BE2C (cell line): ENCODE data around the gene SEMA5B.

Experiments
- DNase-seq: peaks from one replicate; pipeline ENCODE4 v3.0.0-alpha.2; 2020
- H3K27me3 ChIP-seq: fragments of 250-450 bp; sonication (Bioruptor Pico); 2 replicates; pipeline ENCODE4 v1.5.1; 2020; ENCODE audit warnings: mild to moderate bottlenecking
- H3K36me3 ChIP-seq: fragments of 250-450 bp; sonication (Bioruptor Pico); 2 replicates; pipeline ENCODE4 v1.5.1; 2020; ENCODE audit warnings: mild to moderate bottlenecking
- H3K4me1 ChIP-seq: fragments of 250-450 bp; sonication (Bioruptor Pico); 2 replicates; pipeline ENCODE4 v1.5.1; 2020
- H3K4me3 ChIP-seq: 2 replicates; pipeline ENCODE4 v1.5.1; 2011; ENCODE audit warnings: low read depth, low read length
- H3K9me3 ChIP-seq: fragments of 250-450 bp; sonication (Bioruptor Pico); 2 replicates; pipeline ENCODE4 v1.5.1; 2020
- CTCF ChIP-seq: IDR thresholded peaks from 2 replicates; pipeline ENCODE4 v1.5.1; 2012; ENCODE audit warnings: mild to moderate bottlenecking, low read depth, low read length

SEMA5B gene

GRCh38 chr3:122880624-122881023, 146.9 kb downstream of the SEMA5B start:
- H3K4me3 ChIP-seq: no peak overlapping the region
- H3K27me3 ChIP-seq: no peaks in the 10 kb centered on the region
- no peaks in the 10 kb centered on the region for H3K9me3 ChIP-seq
- DNase-seq: no peak
- TF ChIP-seq CTCF: no peak
- no peaks in the 10 kb centered on the region for H3K36me3 ChIP-seq
- H3K4me1 ChIP-seq: peaks cover 4% of the 10 kb centered on the region

GRCh38 chr3:122880173-122880572, 147.4 kb downstream of the SEMA5B start:
- Histone ChIP-seq H3K36me3 (no peaks in the 10 kb centered on the region), H3K4me1 (peaks cover 6% of the 10 kb centered on the region), H3K9me3 (no peaks in the 10 kb centered on the region), H3K4me3 (no peak overlapping the region), H3K27me3 (no peaks in the 10 kb centered on the region)
- TF ChIP-seq CTCF: no peak
- no peak for DNase-seq

GRCh38 chr3:122875547-122876127, 151.9 kb downstream of the SEMA5B start:
- no peak for TF ChIP-seq CTCF
- H3K9me3 ChIP-seq: no peaks in the 10 kb centered on the region
- H3K36me3 ChIP-seq: no peaks in the 10 kb centered on the region
- no peak for DNase-seq
- peaks cover 14% of the 10 kb centered on the region for H3K4me1 ChIP-seq
- no peak overlapping the region for H3K4me3 ChIP-seq
- no peaks in the 10 kb centered on the region for H3K27me3 ChIP-seq

GRCh38 chr3:122873741-122874515, 153.6 kb downstream of the SEMA5B start:
- H3K4me3 ChIP-seq: peak overlapping the region; percentile 21
- H3K9me3 ChIP-seq: no peaks in the 10 kb centered on the region
- H3K36me3 ChIP-seq: no peaks in the 10 kb centered on the region
- H3K4me1 ChIP-seq: peaks cover 14% of the 10 kb centered on the region
- H3K27me3 ChIP-seq: no peaks in the 10 kb centered on the region
- no peak for TF ChIP-seq CTCF
- DNase-seq: peak; percentile 66

GRCh38 chr3:122868322-122868721, 159.2 kb downstream of the SEMA5B start:
- H3K27me3 ChIP-seq: no peaks in the 10 kb centered on the region

More at GRCh38 chr3:122868322-122868721, 159.2 kb downstream of the SEMA5B start:
- Histone ChIP-seq H3K36me3 (no peaks in the 10 kb centered on the region), H3K4me3 (no peak overlapping the region), H3K9me3 (no peaks in the 10 kb centered on the region), H3K4me1 (no peaks in the 10 kb centered on the region)
- DNase-seq: no peak
- no peak for TF ChIP-seq CTCF
